ENCODE measurements around the gene NIFK.

DNA sequence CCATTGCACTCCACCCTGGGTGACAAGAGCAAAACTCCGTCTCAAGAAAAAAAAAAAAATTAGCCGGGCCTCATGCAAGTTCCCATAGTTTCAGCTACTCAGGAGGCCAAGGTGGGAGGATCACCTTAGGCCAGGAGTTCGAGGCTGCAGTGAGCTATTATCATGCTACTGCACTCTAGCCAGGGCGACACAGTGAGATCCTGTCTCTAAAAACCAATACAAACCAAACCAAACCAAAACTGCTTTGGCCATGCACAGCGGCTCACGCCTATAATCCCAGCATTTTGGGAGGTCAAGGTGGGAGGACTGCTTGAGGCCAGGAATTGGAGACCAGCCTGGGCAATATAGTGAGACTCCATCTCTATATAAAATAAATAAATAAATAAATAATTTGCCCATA, 19.1 kb downstream of the NIFK start:
- TF ChIP-seq POLR2A (IDR thresholded peaks at IDR 0.05; ENCODE audit: low read depth, low read length), result no peak
- TF ChIP-seq SPI1 (IDR thresholded peaks at IDR 0.05; ENCODE audit: low read depth, low read length), result no peak
- no peak for TF ChIP-seq POLR2AphosphoS5 (IDR thresholded peaks at IDR 0.05; ENCODE audit: low read depth, low read length)
- no peak for TF ChIP-seq POU2F2 (IDR thresholded peaks at IDR 0.05; ENCODE audit: low read depth, low read length)
- TF ChIP-seq TAF1 (IDR thresholded peaks at IDR 0.05; ENCODE audit: low read depth, low read length), result no peak
